COLO829 (cell line): ENCODE results near the gene KNTC1.
"Not testable (repeated sequence)": the region's sequence is repeated elsewhere in the genome, so short reads cannot be mapped to it uniquely, and the experiment has no call there.

Experiments used
- DNase-seq: peaks from one replicate; pipeline ENCODE4 v3.0.0; 2012; ENCODE audit warnings: low spot score

The KNTC1 gene

GRCh38 chr12:122508163-122508562 lies 18.9 kb upstream of the KNTC1 start:
- no peak for DNase-seq

GRCh38 chr12:122513028-122513427 lies 14.0 kb upstream of the KNTC1 start:
- not testable (repeated sequence) for DNase-seq

GRCh38 chr12:122513660-122514059 lies 13.4 kb upstream of the KNTC1 start:
- no peak for DNase-seq

- DNase-seq = no peak
Measured at GRCh38 chr12:122515275-122515674, 11.8 kb upstream of the KNTC1 start.

GRCh38 chr12:122516544-122517361 lies 10.3 kb upstream of the KNTC1 start:
- DNase-seq = no peak

- DNase-seq = no peak
Measured at GRCh38 chr12:122517877-122518276, 9.2 kb upstream of the KNTC1 start.

GRCh38 chr12:122518908-122519307 lies 8.1 kb upstream of the KNTC1 start:
- no peak for DNase-seq

- DNase-seq = no peak
Measured at GRCh38 chr12:122519418-122519817, 7.6 kb upstream of the KNTC1 start.

GRCh38 chr12:122520676-122521075 lies 6.4 kb upstream of the KNTC1 start:
- DNase-seq = no peak

- DNase-seq = no peak
Measured at GRCh38 chr12:122523280-122523679, 3.8 kb upstream of the KNTC1 start.

GRCh38 chr12:122523846-122524718 lies 3.0 kb upstream of the KNTC1 start:
- no peak for DNase-seq

GRCh38 chr12:122527478-122527944 lies 462 bp downstream of the KNTC1 start:
- peak; percentile 20 for DNase-seq

- DNase-seq = no peak
Measured at GRCh38 chr12:122528582-122528981, 1.5 kb downstream of the KNTC1 start.

GRCh38 chr12:122528992-122529391 lies 1.9 kb downstream of the KNTC1 start:
- DNase-seq = no peak

GRCh38 chr12:122533856-122534255 lies 6.8 kb downstream of the KNTC1 start:
- DNase-seq = no peak

- no peak for DNase-seq
Measured at GRCh38 chr12:122537021-122537420, 10.0 kb downstream of the KNTC1 start.

GRCh38 chr12:122538496-122538895 lies 11.4 kb downstream of the KNTC1 start:
- no peak for DNase-seq

GRCh38 chr12:122544537-122544936 lies 17.5 kb downstream of the KNTC1 start:
- no peak for DNase-seq

GRCh38 chr12:122545855-122546254 lies 18.8 kb downstream of the KNTC1 start:
- DNase-seq = no peak

GRCh38 chr12:122547330-122547729 lies 20.3 kb downstream of the KNTC1 start:
- no peak for DNase-seq

GRCh38 chr12:122558745-122559641 lies 31.9 kb downstream of the KNTC1 start:
- DNase-seq = no peak

- DNase-seq = no peak
Measured at GRCh38 chr12:122560138-122560537, 33.1 kb downstream of the KNTC1 start.
